ENCODE data around the gene RTKN. TPM values are rescaled to one million over a fixed set of nuclear protein-coding genes. Genes with fewer than 3 reads are reported as not detected.

RTKN gene
- total RNA-seq, 1 donor from 2014 or later, result 24.6 TPM

DNA sequence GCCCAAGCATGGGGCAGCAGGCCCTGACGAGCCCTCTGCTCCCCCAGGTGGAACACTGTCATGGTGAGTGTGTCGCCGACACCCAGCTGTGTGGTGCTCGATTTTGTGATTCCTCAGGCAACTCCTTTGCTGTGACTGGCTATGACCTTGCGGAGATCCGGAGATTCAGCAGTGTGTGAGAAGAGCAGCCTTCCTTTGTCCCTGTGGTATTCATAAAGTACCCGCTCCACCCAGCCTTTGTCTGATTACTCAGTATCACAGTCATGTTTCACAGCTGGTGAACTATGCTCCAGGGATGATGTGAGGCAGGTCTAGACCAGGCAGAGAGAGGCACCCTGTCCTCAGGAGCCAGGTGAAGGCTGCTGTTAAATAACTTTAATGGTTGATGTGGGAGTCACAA lies 16.2 kb downstream of the RTKN start:
- intact Hi-C loops (cut with DNase I), result no loop called here
- H3K9me3 ChIP-seq, result no peaks in the 10 kb centered on the region
- H3K27me3 ChIP-seq, result no peaks in the 10 kb centered on the region
- no peak overlapping the region for H3K27ac ChIP-seq
- no peak overlapping the region for H3K4me3 ChIP-seq
- H3K36me3 ChIP-seq, result peaks cover 0 to 33% of the 10 kb centered on the region in 2 donors
- peaks cover 16% of the 10 kb centered on the region for H3K4me1 ChIP-seq
- DNase-seq (ENCODE audit: extremely low spot score in 2 of 2), result no peak
- TF ChIP-seq POLR2A (IDR thresholded peaks at IDR 0.05) (no peak), POLR2AphosphoS5 (IDR thresholded peaks at IDR 0.05; ENCODE audit: insufficient read depth in 1 of 2, low read depth in 1 of 2) (no peak)
- TF ChIP-seq, protein P1, sequence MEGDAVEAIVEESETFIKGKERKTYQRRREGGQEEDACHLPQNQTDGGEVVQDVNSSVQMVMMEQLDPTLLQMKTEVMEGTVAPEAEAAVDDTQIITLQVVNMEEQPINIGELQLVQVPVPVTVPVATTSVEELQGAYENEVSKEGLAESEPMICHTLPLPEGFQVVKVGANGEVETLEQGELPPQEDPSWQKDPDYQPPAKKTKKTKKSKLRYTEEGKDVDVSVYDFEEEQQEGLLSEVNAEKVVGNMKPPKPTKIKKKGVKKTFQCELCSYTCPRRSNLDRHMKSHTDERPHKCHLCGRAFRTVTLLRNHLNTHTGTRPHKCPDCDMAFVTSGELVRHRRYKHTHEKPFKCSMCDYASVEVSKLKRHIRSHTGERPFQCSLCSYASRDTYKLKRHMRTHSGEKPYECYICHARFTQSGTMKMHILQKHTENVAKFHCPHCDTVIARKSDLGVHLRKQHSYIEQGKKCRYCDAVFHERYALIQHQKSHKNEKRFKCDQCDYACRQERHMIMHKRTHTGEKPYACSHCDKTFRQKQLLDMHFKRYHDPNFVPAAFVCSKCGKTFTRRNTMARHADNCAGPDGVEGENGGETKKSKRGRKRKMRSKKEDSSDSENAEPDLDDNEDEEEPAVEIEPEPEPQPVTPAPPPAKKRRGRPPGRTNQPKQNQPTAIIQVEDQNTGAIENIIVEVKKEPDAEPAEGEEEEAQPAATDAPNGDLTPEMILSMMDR (IDR thresholded peaks at IDR 0.05), result no peak

DNA sequence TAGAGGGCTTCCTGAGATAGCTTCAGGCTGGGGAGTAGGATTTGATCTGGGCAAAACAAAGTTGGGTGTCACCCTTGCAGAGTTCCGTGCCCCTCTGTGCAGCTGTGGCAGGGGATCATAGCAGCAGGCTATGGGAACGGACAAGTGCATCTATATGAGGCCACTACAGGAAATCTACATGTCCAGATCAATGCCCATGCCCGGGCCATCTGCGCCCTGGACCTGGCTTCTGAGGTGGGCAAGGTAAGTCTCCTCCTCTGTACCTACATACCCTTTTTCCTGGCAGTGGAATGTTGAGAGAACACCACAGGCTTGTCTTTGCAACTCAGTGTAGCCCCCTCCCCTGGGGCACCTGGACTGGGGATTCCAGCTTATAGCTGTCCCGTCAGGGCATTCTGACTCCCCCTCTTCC lies 16.7 kb downstream of the RTKN start:
- no peak for DNase-seq (ENCODE audit: extremely low spot score in 2 of 2)
- Histone ChIP-seq H3K36me3 (peaks cover 0 to 27% of the 10 kb centered on the region in 2 donors), H3K4me1 (peaks cover 19% of the 10 kb centered on the region), H3K9me3 (no peaks in the 10 kb centered on the region), H3K27ac (no peak overlapping the region), H3K27me3 (no peaks in the 10 kb centered on the region), H3K4me3 (no peak overlapping the region)
- intact Hi-C loops (cut with DNase I), result no loop called here
- TF ChIP-seq, protein P1 (IDR thresholded peaks at IDR 0.05), result no peak
- TF ChIP-seq POLR2AphosphoS5 (IDR thresholded peaks at IDR 0.05; ENCODE audit: insufficient read depth in 1 of 2, low read depth in 1 of 2) (no peak), POLR2A (IDR thresholded peaks at IDR 0.05) (no peak)

DNA sequence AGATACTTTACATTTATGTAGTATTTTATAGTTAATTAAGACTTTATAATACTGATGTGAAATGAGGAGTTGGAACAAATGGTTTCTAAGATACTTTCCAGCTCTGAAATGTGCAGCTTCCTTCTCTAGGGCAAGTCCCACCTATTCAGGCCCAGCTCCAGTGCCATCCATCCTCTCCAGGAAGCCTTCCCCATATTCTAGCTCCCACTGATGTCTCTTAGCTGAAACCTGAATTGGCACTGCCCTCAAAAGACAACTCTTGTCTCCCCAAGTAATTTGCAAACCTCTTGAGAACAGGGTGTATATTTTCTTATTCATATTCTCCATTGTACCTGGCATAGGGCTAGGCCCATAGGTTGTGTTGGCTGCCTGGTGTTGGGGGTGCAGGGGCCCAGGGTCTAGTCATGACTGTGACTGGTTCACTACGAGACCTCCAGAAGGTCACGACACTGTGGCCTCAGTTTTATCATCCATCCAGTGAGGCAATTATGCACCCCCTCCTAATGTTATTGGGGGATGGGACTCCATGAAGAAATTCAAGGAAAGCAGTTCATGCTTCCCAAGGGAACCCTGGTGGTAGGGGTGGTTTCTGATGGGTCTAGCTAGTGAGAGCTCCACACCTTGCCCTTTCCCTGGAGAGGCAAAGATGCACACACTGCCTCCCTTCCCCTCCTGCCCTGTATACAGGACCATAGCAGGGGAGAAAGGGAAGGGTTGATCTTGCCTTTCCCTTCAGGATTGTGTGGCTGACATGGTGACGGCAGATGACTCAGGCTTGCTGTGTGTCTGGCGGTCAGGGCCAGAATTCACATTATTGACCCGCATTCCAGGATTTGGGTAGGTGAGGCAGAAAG lies 17.4 kb downstream of the RTKN start:
- no peaks in the 10 kb centered on the region for H3K27me3 ChIP-seq
- no peak for DNase-seq (ENCODE audit: extremely low spot score in 2 of 2)
- TF ChIP-seq POLR2AphosphoS5 (IDR thresholded peaks at IDR 0.05; ENCODE audit: insufficient read depth in 1 of 2, low read depth in 1 of 2) (no peak), POLR2A (IDR thresholded peaks at IDR 0.05) (no peak)
- TF ChIP-seq, protein P1 (IDR thresholded peaks at IDR 0.05), result no peak
- no peak overlapping the region for H3K27ac ChIP-seq
- peaks cover 0 to 21% of the 10 kb centered on the region in 2 donors for H3K36me3 ChIP-seq
- H3K9me3 ChIP-seq, result no peaks in the 10 kb centered on the region
- no peak overlapping the region for H3K4me3 ChIP-seq
- intact Hi-C loops (cut with DNase I), result no loop called here
- peaks cover 19% of the 10 kb centered on the region for H3K4me1 ChIP-seq

DNA sequence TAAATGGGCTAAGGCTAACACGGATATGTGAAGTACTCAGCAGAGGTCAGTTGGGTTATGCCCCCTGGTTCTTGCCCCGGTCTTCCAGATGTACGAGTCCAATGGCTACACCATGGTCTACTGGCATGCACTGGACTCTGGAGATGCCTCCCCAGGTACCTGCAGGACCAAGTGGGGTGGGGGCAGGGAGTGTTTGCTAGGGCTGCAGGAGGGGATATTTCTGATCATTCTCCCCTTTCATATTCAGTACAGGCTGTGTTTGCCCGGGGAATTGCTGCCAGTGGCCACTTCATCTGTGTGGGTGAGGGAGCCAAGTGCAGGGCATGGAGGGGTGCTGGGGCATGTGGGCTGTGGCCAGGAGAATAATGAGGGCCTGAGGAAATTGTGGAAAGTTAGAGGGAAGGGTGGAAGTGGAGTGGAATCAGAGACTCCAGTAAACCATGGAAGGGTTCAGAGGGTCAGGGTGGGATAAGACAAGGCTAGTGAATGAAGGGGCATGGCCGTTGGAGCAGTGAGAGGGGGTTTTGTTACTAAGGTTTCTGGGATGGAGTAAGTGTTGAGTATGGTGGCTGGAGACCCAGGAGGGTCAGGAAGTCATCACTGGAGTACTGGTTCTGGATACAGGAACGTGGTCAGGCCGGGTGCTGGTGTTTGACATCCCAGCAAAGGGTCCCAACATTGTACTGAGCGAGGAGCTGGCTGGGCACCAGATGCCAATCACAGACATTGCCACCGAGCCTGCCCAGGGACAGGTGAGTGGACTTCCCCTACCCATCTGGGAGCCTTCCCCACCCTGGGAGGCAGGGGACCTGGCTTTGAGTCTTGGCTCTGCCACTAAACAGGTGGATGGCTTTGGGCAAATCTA lies 18.3 kb downstream of the RTKN start:
- intact Hi-C loops (cut with DNase I), result no loop called here
- Histone ChIP-seq H3K9me3 (no peaks in the 10 kb centered on the region), H3K27ac (no peak overlapping the region), H3K4me1 (peaks cover 19% of the 10 kb centered on the region), H3K36me3 (peaks cover 0 to 12% of the 10 kb centered on the region in 2 donors), H3K27me3 (no peaks in the 10 kb centered on the region), H3K4me3 (no peak overlapping the region)
- TF ChIP-seq, protein P1 (IDR thresholded peaks at IDR 0.05), result no peak
- TF ChIP-seq POLR2A (IDR thresholded peaks at IDR 0.05), result no peak
- TF ChIP-seq POLR2AphosphoS5 (IDR thresholded peaks at IDR 0.05; ENCODE audit: insufficient read depth in 1 of 2, low read depth in 1 of 2), result no peak
- DNase-seq (ENCODE audit: extremely low spot score in 2 of 2), result no peak

All from vagina (tissue), 2 donors.